Measurements from ENCODE around the gene FAM210B.
"Not testable (repeated sequence)": the region's sequence is repeated elsewhere in the genome, so short reads cannot be mapped to it uniquely, and the experiment has no call there.

FAM210B gene

DNA sequence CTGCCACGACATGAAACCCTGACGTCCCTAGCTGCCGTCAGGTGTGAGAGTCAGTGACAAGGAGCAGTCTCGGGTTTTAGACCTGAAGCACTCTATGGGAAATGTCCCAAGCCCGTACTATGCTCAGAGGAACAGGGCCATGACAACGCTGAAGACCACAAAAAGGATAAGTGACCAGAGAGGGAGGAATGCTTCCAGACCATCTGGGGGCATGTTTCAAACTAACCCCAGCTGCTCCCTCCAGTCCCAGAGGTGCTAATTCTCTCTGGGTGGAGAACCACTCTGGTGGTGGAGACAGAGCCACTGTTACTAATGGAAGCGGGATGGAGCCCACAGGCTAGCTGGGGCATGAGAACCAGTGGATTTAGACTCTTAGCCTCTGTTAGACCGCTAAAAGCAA is 24.6 kb downstream of the FAM210B start:
- Histone ChIP-seq H3K36me3 (ENCODE audit: control insufficient read depth, insufficient read depth, low read length) (peaks cover 14% of the 10 kb centered on the region), H3K4me3 (ENCODE audit: low read depth, low read length) (no peak overlapping the region), H3K9ac (ENCODE audit: low read depth, low read length) (no peak overlapping the region), H3K27me3 (ENCODE audit: control insufficient read depth, insufficient read depth, low read length) (no peaks in the 10 kb centered on the region), H3K9me3 (ENCODE audit: control insufficient read depth, insufficient read depth, low read length) (no peaks in the 10 kb centered on the region), H3K4me1 (ENCODE audit: control insufficient read depth, insufficient read depth, low read length) (no peaks in the 10 kb centered on the region)

DNA sequence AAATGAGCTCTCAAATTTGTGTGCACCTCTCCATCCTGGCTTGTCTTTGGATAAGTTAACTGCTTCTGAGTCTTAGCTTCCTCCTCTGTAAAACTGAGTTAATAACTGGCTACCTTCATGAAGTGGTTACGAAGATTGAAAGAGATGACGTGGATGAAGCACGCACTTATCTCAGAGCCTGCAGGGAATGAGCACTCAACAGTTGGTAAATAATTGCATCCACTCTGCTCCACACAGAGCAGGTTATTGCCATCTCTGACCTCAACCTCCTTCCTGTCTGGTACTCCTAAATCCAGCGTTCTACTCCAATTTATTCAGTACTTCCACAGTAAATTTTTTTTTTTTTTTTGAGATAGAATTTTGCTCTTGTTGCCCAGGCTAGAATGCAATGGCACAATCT is 26.4 kb downstream of the FAM210B start:
- Histone ChIP-seq H3K4me1 (ENCODE audit: control insufficient read depth, insufficient read depth, low read length) (no peaks in the 10 kb centered on the region), H3K4me3 (ENCODE audit: low read depth, low read length) (no peak overlapping the region), H3K36me3 (ENCODE audit: control insufficient read depth, insufficient read depth, low read length) (peaks cover 20% of the 10 kb centered on the region), H3K27me3 (ENCODE audit: control insufficient read depth, insufficient read depth, low read length) (no peaks in the 10 kb centered on the region), H3K9ac (ENCODE audit: low read depth, low read length) (no peak overlapping the region), H3K9me3 (ENCODE audit: control insufficient read depth, insufficient read depth, low read length) (no peaks in the 10 kb centered on the region)

- Histone ChIP-seq H3K27me3 (ENCODE audit: control insufficient read depth, insufficient read depth, low read length) (no peaks in the 10 kb centered on the region), H3K4me1 (ENCODE audit: control insufficient read depth, insufficient read depth, low read length) (no peaks in the 10 kb centered on the region), H3K9ac (ENCODE audit: low read depth, low read length) (no peak overlapping the region), H3K36me3 (ENCODE audit: control insufficient read depth, insufficient read depth, low read length) (peaks cover 20% of the 10 kb centered on the region), H3K4me3 (ENCODE audit: low read depth, low read length) (no peak overlapping the region), H3K9me3 (ENCODE audit: control insufficient read depth, insufficient read depth, low read length) (no peaks in the 10 kb centered on the region)
Measured at GRCh38 chr20:56386219-56386618, 27.4 kb downstream of the FAM210B start.

GRCh38 chr20:56388882-56389281 is 30.1 kb downstream of the FAM210B start:
- Histone ChIP-seq H3K36me3 (ENCODE audit: control insufficient read depth, insufficient read depth, low read length) (peaks cover 20% of the 10 kb centered on the region), H3K4me1 (ENCODE audit: control insufficient read depth, insufficient read depth, low read length) (no peaks in the 10 kb centered on the region), H3K27me3 (ENCODE audit: control insufficient read depth, insufficient read depth, low read length) (no peaks in the 10 kb centered on the region), H3K9me3 (ENCODE audit: control insufficient read depth, insufficient read depth, low read length) (no peaks in the 10 kb centered on the region), H3K9ac (ENCODE audit: low read depth, low read length) (no peak overlapping the region), H3K4me3 (ENCODE audit: low read depth, low read length) (no peak overlapping the region)

DNA sequence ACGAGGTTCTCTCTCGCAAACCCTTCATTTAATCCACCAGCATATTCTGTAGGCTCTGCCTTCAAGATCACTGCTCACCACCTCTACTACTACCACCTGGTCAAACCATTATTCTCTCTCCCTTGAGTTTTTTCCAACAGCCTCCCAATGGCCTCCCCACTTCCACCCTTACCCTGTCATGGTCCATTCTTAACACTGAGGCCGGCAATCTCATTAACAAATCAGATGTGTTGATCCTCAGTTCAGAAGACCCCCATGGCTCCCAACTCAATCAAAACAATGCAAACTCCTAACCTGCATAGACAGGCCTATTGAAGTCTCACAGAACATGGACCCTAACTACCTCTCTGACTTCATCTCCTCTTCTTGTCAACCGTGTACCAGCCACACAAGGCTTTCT is 31.0 kb downstream of the FAM210B start:
- no peak overlapping the region for H3K4me3 ChIP-seq (ENCODE audit: low read depth, low read length)
- peak overlapping the region; percentile 14 for H3K9ac ChIP-seq (ENCODE audit: low read depth, low read length)
- H3K36me3 ChIP-seq (ENCODE audit: control insufficient read depth, insufficient read depth, low read length): peaks cover 17% of the 10 kb centered on the region
- H3K27me3 ChIP-seq (ENCODE audit: control insufficient read depth, insufficient read depth, low read length): no peaks in the 10 kb centered on the region
- no peaks in the 10 kb centered on the region for H3K9me3 ChIP-seq (ENCODE audit: control insufficient read depth, insufficient read depth, low read length)
- no peaks in the 10 kb centered on the region for H3K4me1 ChIP-seq (ENCODE audit: control insufficient read depth, insufficient read depth, low read length)

DNA sequence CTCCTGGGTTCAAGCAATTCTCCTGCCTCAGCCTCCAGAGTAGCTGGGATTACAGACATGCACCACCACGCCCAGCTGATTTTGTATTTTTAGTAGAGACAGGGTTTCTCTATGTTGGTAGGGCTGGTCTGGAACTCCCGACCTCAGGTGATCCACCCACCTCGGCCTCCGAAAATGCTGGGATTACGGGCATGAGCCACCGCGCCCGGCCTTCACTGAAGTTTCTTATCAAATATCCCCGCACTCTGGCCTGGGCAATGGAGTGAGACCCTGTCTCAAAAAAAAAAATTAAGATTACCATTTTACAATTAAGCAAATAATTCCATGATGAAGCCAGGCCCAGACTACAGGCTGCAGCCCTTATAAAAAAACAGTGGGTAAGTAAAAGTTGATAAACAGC is 31.6 kb downstream of the FAM210B start:
- peaks cover 14% of the 10 kb centered on the region for H3K36me3 ChIP-seq (ENCODE audit: control insufficient read depth, insufficient read depth, low read length)
- not testable (repeated sequence) for H3K9me3 ChIP-seq (ENCODE audit: control insufficient read depth, insufficient read depth, low read length); H3K9ac ChIP-seq (ENCODE audit: low read depth, low read length); H3K27me3 ChIP-seq (ENCODE audit: control insufficient read depth, insufficient read depth, low read length); H3K4me1 ChIP-seq (ENCODE audit: control insufficient read depth, insufficient read depth, low read length)
- peak overlapping the region; percentile 96 for H3K4me3 ChIP-seq (ENCODE audit: low read depth, low read length)

GRCh38 chr20:56391037-56391436 is 32.3 kb downstream of the FAM210B start:
- H3K4me3 ChIP-seq (ENCODE audit: low read depth, low read length): peak overlapping the region; percentile 96
- H3K4me1 ChIP-seq (ENCODE audit: control insufficient read depth, insufficient read depth, low read length): no peaks in the 10 kb centered on the region
- no peaks in the 10 kb centered on the region for H3K27me3 ChIP-seq (ENCODE audit: control insufficient read depth, insufficient read depth, low read length)
- H3K36me3 ChIP-seq (ENCODE audit: control insufficient read depth, insufficient read depth, low read length): peaks cover 16% of the 10 kb centered on the region
- peak overlapping the region; percentile 84 for H3K9ac ChIP-seq (ENCODE audit: low read depth, low read length)
- H3K9me3 ChIP-seq (ENCODE audit: control insufficient read depth, insufficient read depth, low read length): no peaks in the 10 kb centered on the region

GRCh38 chr20:56391596-56392131 is 32.9 kb downstream of the FAM210B start:
- H3K36me3 ChIP-seq (ENCODE audit: control insufficient read depth, insufficient read depth, low read length): peaks cover 16% of the 10 kb centered on the region
- no peaks in the 10 kb centered on the region for H3K9me3 ChIP-seq (ENCODE audit: control insufficient read depth, insufficient read depth, low read length)
- H3K4me3 ChIP-seq (ENCODE audit: low read depth, low read length): peak overlapping the region; percentile 96
- H3K9ac ChIP-seq (ENCODE audit: low read depth, low read length): peak overlapping the region; percentile 84
- no peaks in the 10 kb centered on the region for H3K4me1 ChIP-seq (ENCODE audit: control insufficient read depth, insufficient read depth, low read length)
- no peaks in the 10 kb centered on the region for H3K27me3 ChIP-seq (ENCODE audit: control insufficient read depth, insufficient read depth, low read length)

DNA sequence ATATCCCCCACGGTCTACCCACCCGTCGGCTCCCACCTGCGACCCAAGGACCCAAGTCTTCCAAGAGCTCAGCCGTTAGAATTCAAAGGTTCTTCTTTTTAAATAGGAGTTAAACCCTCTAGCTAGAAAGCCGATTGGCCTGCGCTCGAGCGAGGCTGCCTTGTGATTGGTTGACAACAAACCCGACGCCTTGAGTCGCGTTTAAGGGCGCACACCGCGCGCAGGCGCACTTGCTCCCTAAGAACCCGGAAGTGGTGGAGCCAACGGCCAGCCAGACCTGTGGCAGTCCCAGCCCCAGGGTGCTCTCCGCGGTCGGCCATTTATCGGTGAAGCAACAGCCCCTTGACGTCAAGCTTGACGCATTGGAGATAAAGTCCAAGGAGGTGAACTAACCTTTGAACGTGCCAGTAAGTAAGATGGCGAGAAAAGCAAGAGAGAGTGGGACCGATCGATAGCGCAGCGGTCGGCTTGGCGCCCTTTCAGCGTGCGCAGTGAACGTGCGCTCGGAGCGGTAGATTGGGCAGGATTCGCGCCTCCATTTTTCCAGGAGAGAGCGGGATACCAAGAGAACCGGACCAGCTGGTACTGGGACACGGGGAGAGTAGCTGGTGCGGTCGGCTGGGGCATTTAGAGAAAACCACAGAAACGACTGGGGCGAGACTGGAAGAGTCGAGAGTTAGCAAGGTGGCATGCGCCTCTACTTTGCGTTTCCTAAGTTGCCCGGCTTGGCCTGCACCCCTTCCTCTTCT is 33.5 kb downstream of the FAM210B start, which contains the start of the genes AURKA and CSTF1:
Gene AURKA, minus strand, starts transcription at position 84 of the 749 bp plus-strand sequence. CDS start 4,018 bp downstream, outside the sequence.
Gene CSTF1, plus strand, starts transcription at position 514 of the 749 bp plus-strand sequence. CDS start 2,908 bp downstream, outside the sequence.
- H3K36me3 ChIP-seq (ENCODE audit: control insufficient read depth, insufficient read depth, low read length): peaks cover 22% of the 10 kb centered on the region
- no peaks in the 10 kb centered on the region for H3K27me3 ChIP-seq (ENCODE audit: control insufficient read depth, insufficient read depth, low read length)
- peak within 1 kb of the TSS; percentile 96 for H3K4me3 ChIP-seq (ENCODE audit: low read depth, low read length)
- no peaks in the 10 kb centered on the region for H3K9me3 ChIP-seq (ENCODE audit: control insufficient read depth, insufficient read depth, low read length)
- peak within 1 kb of the TSS; percentile 84 for H3K9ac ChIP-seq (ENCODE audit: low read depth, low read length)
- no peaks in the 10 kb centered on the region for H3K4me1 ChIP-seq (ENCODE audit: control insufficient read depth, insufficient read depth, low read length)

GRCh38 chr20:56392881-56393482 is 34.2 kb downstream of the FAM210B start:
- Histone ChIP-seq H3K9me3 (ENCODE audit: control insufficient read depth, insufficient read depth, low read length) (no peaks in the 10 kb centered on the region), H3K4me1 (ENCODE audit: control insufficient read depth, insufficient read depth, low read length) (no peaks in the 10 kb centered on the region), H3K27me3 (ENCODE audit: control insufficient read depth, insufficient read depth, low read length) (no peaks in the 10 kb centered on the region), H3K4me3 (ENCODE audit: low read depth, low read length) (peak overlapping the region; percentile 96), H3K36me3 (ENCODE audit: control insufficient read depth, insufficient read depth, low read length) (peaks cover 26% of the 10 kb centered on the region), H3K9ac (ENCODE audit: low read depth, low read length) (peak overlapping the region; percentile 80)

DNA sequence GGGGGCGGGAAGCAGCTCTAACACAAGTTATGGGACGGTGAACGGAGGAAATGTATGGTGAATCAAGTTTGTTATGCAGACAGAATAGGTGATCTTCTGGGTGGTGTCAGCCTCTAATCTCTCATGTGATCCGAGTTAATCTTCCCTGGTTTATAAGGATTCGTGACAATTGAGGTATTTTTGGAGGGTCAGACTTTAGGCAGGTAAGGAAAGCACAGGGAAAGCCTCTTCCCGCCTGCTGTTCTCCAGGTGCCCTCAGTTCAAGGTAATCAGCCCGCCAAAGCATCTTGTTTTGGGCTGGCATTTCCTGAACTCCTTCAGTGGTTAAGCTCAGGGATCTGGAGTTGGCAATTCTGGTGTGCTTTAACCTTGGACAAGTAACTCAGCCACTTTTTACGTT is 34.9 kb downstream of the FAM210B start:
- no peaks in the 10 kb centered on the region for H3K27me3 ChIP-seq (ENCODE audit: control insufficient read depth, insufficient read depth, low read length)
- no peaks in the 10 kb centered on the region for H3K9me3 ChIP-seq (ENCODE audit: control insufficient read depth, insufficient read depth, low read length)
- peak overlapping the region; percentile 61 for H3K9ac ChIP-seq (ENCODE audit: low read depth, low read length)
- no peaks in the 10 kb centered on the region for H3K4me1 ChIP-seq (ENCODE audit: control insufficient read depth, insufficient read depth, low read length)
- peak overlapping the region; percentile 96 for H3K4me3 ChIP-seq (ENCODE audit: low read depth, low read length)
- peaks cover 30% of the 10 kb centered on the region for H3K36me3 ChIP-seq (ENCODE audit: control insufficient read depth, insufficient read depth, low read length)

GRCh38 chr20:56395166-56395565 is 36.4 kb downstream of the FAM210B start:
- Histone ChIP-seq H3K4me3 (ENCODE audit: low read depth, low read length) (no peak overlapping the region), H3K36me3 (ENCODE audit: control insufficient read depth, insufficient read depth, low read length) (peaks cover 33% of the 10 kb centered on the region), H3K9me3 (ENCODE audit: control insufficient read depth, insufficient read depth, low read length) (no peaks in the 10 kb centered on the region), H3K9ac (ENCODE audit: low read depth, low read length) (no peak overlapping the region), H3K4me1 (ENCODE audit: control insufficient read depth, insufficient read depth, low read length) (no peaks in the 10 kb centered on the region), H3K27me3 (ENCODE audit: control insufficient read depth, insufficient read depth, low read length) (no peaks in the 10 kb centered on the region)
